HG03460 (cell line): Measurements from ENCODE around the gene INVS.
"Not testable (repeated sequence)": the region's sequence is repeated elsewhere in the genome, so short reads cannot be mapped to it uniquely, and the experiment has no call there.

Experiments
- ATAC-seq: cut with Tn5 transposase; IDR thresholded peaks from one replicate; pipeline ENCODE4 v1.9.1; 2021; ENCODE audit not compliant: unreplicated experiment

The INVS gene

DNA sequence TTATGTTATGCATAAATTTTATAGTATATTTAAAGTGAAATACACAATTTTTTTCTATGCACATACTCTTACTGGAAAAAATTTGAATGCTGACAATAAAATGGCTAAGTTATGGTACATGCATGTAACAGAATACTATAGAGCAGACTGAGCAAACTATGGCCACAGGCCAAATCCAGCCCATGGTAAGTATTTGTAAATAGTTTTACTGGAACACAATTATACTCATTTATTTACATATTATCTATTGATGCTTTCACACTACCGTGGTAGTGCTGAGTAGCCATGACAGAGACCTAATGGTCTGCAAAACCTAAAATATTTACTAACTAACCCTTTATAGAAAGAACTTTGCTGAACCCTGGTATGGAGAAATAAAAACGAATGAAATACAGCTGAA, 208.0 kb downstream of the INVS start:
- ATAC-seq, result no peak

DNA sequence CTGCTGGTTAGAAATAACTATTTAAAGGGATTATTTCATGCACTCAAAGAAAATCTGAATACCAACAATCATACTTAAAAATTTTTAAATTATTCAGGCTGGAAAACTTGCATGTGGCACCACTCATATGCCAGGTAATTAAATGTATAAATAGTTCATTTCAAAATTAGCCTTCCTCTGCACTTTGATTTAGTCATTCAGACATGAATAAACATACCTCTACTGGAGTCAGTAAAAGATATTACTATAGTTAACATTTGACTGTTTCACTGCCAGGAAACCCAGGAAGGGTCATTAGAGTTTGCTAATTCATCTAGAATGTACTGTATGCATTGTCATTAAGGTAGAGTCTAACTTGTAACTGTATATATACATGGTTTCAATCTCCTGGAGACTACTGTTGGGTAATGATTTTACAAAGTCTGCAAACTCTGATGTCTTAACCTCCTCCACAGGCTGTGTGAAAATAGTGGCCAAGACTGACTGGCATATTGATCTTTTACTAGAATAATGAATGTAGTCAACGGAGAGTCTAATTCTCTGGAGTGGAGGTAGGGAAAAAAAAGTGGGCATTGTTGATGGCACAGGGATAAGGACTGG, 210.0 kb downstream of the INVS start:
- ATAC-seq, result no peak

DNA sequence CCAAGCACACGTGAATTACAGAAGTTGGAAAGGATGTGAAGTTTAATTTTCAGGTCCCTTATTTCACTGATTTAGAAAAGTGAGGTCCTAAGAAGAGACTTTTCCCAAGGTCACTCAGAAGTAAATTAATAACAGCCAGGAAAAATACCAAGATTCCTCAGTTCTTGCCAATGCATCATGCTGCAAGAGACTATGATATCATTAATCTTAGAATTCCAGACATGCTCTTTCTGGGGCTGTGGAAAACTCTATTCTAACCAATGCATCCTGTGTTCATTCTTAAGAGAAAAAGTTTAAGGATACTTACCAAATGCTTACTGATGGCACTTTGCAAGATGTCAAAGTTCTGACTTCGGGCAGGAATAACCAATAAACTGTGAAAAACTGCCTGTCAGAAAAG, 210.9 kb downstream of the INVS start:
- ATAC-seq, result no peak

DNA sequence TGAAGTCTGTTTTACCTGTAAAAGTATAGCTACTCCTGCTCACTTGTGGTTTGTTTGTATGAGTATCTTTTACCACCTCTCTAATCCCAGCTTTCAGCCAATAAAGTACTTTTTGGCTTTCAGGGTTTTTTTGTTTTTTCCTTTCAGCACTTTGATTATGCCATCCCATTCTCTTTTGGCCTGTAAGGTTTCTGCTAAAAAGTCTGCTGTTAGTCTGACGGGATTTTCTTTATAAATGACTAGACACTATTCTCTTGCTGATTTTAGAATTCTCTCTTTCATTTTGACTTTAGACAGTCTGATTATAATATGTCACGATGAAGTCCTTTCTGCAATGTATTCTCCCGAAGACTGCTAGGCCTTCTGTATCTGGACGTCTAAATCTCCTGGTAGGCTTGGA, 216.5 kb downstream of the INVS start:
- ATAC-seq, result no peak

DNA sequence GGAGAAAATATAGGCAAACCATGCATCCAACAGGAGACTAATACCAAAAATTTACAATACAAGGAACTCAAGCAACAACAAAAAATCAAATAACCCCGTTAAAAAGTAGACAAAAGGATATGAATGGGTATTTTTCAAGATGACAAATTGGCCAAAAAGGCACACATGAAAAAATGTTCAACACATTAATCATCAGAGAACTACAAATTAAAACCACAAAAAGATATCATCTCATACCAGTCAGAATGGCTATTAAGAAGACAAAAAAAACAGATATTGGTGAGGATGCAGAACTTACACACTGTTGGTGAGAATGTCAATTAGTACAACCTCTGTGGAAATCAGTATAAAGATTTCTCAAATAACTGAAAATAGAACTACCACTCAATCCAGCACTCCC, 218.7 kb downstream of the INVS start:
- no peak for ATAC-seq

DNA sequence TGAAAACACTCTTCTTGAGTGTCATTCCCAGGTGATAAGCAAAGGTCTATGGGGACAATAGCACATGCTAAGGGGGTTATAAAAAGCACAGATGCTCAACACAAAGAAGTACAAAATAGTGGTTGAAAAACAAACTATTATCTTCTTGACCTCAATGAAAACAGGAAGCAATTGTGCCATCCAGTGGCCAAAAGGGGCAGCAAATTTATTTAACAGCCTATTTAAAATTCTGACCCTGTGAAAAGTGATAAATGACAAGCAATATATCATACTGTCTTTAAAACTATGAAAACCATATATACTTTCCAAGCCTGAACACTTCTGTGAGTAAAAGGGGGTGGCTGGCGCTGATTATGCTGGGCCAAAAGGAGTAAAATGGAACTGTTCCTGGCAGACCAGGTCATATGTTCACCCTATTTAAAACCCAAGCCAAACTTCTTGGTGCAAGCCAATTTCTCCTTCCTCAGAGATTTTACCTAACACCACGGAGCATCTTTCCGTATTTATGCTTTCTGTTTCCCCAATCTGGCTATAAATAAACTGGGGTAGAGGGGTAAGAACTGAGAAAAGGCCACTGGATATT, 224.0 kb downstream of the INVS start:
- no peak for ATAC-seq

DNA sequence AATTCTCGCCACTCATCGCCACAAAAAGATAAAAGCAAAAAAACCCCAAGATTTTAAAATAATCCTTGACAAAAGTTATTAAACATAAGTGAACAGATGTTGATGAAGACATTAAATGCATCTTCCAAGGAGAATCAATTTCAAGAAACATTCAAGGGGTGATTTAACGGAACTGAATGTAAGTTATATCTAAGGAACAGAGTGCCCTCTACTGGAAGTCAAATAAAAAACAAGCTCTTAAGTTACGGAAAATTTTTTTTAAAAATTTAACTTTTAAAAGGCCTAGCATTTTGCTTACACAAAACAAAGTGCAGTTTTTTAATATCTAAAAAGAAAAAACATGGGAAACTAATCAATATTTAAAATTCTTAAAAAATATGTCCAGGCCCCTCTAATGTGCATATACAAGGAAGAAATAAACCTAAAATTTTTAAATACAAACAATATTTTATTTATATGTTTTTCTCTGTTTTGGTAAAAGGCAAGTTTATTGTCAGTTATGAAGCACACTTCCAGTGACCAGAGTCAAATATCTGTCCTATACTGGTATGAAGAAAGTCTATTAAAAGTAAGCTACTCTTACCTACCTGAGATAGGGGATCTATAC, 225.7 kb downstream of the INVS start:
- ATAC-seq, result no peak

DNA sequence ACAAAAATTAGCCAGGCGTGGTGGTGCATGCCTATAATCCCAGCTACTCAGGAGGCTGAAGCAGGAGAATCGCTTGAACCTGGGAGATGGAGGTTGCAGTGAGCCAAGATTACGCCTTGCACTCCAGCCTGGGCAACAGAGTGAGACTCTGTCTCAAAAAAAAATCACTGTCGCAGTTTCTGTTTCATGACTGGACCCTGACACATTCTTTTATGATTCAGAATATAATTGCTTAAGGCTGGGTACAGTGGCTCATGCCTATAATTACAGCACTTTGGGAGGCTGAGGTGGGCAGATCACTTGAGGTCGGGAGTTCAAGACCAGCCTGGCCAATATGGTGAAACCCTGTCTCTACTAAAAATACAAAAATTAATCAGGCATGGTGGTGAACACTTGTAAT, 239.7 kb downstream of the INVS start:
- ATAC-seq, result not testable (repeated sequence)

DNA sequence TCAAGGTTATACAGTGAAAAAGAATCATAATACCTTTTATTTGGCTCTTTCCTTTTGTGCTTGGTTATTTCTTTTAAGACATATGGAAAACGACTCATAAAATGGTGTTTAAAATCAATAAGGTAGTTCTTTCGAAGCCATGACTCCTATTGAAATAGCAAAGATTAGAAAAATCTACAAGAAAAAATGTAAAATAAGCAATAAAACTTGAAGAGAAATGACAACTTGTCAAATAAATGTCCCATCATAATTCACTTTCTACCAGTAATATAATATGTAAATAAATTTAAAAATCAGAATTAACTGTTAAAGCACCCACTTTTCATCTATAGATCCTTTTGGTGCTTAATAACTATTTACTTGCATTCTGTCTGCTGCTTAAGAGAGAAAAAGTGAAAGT, 241.2 kb downstream of the INVS start:
- ATAC-seq, result no peak

DNA sequence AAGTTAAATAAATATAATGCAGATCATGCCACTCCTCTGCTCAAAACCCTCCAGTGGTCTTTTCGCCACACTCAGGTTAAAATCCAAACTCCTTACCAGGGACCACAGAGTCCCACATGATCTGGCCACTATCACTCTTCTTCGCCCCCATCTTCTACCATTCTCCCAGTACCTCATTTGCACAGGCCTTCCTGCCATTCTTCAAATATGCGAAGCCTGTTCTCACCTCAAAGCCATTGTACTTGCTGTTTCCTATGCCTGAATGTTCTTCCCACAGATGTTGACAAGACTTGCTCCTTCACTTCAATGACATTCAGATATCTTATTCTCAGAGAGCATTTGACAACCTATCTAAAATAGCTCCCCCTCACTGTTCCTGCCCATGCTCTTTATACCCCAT, 242.8 kb downstream of the INVS start:
- no peak for ATAC-seq

DNA sequence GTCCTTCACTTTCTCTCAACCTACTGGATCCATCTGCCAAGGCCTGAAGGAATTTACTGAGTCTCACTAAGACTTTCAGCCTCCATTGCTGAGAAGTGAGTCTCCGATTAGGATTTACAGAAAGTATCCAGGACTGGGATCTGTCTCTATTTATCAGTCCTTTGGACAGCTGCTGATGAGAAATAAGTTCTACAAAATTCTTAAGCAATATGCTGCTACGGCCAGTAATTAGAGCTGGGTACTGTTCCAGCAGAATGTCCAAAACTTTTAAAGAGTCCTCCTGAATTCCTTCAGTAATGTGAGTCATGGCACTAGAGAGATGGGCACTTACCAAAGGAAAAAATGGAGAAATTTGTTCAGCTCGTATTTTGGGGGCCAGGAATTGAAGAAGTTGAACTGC, 247.8 kb downstream of the INVS start:
- no peak for ATAC-seq

DNA sequence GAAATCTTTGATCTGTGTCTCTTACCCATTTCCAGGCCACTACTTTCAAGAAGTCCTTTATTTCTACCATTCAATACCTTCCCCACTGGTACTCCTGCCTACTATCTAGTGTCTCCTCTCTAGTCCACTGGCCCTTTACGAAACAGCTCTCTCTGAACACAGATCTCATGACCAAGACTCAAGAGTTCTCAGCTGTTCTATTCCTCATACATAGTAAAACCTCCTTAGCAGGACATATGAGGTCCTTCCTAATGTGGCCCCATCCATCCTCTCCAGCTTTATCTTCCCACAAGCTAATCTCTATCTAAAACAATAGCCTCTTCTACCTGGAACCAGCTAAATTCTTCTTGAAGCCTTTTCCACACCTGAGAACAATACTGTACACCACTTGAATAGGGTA, 251.1 kb downstream of the INVS start:
- no peak for ATAC-seq
